ENCODE measurements around the gene EIF3C. TPM values are rescaled to one million over a fixed set of nuclear protein-coding genes. Genes with fewer than 3 reads are reported as not detected.

Gene EIF3C
- total RNA-seq, 2 experiments from 2014 or later, result 415 to 434 TPM

Other genes starting within 250 kb of the EIF3C start
- gene NPIPB7, start 239.1 kb upstream of the EIF3C start, total RNA-seq, result under 1 TPM in 1 of 2 experiments, not detected in 1; 0.25 TPM
- 10 to 100 TPM; 42.9 to 45.4 TPM for gene CLN3, start 219.4 kb upstream of the EIF3C start, total RNA-seq
- 10 to 100 TPM; 20.9 TPM for gene APOBR, start 216.8 kb upstream of the EIF3C start, total RNA-seq
- not detected for gene IL27, start 204.6 kb upstream of the EIF3C start, total RNA-seq
- gene NUPR1, start 172.5 kb upstream of the EIF3C start, total RNA-seq, result not detected
- 10 to 100 TPM; 25.8 to 28.0 TPM for gene SGF29, start 157.5 kb upstream of the EIF3C start, total RNA-seq
- gene SULT1A2, start 114.4 kb upstream of the EIF3C start, total RNA-seq, result under 1 TPM; 0.13 to 0.15 TPM
- gene SULT1A1, start 101.4 kb upstream of the EIF3C start, total RNA-seq, result 1 to 10 TPM; 5.5 to 6.2 TPM
- under 1 TPM in 1 of 2 experiments, not detected in 1; 0.30 TPM for gene NPIPB8, start 73.4 kb upstream of the EIF3C start, total RNA-seq
- gene NPIPB9, start 40.3 kb downstream of the EIF3C start, total RNA-seq, result 1 to 10 TPM; 1.7 to 2.7 TPM
- 100 to 1,000 TPM; 255 to 267 TPM for gene ATXN2L, start 111.5 kb downstream of the EIF3C start, total RNA-seq
- gene TUFM, start 134.9 kb downstream of the EIF3C start, total RNA-seq, result 100 to 1,000 TPM; 107 TPM
- 10 to 100 TPM; 44.4 to 45.1 TPM for gene SH2B1, start 152.4 kb downstream of the EIF3C start, total RNA-seq
- 1 to 10 TPM; 1.6 to 2.5 TPM for gene ATP2A1, start 167.0 kb downstream of the EIF3C start, total RNA-seq
- gene RABEP2, start 213.8 kb downstream of the EIF3C start, total RNA-seq, result 10 to 100 TPM; 15.7 to 16.5 TPM
- gene CD19, start 220.5 kb downstream of the EIF3C start, total RNA-seq, result not detected
- gene NFATC2IP, start 239.5 kb downstream of the EIF3C start, total RNA-seq, result 10 to 100 TPM; 96.7 TPM

All from activated CD4-positive, alpha-beta memory T cell treated with anti-CD3 and anti-CD28 coated beads, Interleukin-2, amount 10 ng/mL, durations not matched to agents 7 days and 5 days (primary cell).